ENCODE measurements around the gene SLC38A4. TPM values are rescaled to one million over a fixed set of nuclear protein-coding genes. Genes with fewer than 3 reads are reported as not detected.

Gene SLC38A4
- total and polyA plus RNA-seq, 2 donors (not counting 1 experiment from before 2014, with no cell fraction given), result not detected

DNA sequence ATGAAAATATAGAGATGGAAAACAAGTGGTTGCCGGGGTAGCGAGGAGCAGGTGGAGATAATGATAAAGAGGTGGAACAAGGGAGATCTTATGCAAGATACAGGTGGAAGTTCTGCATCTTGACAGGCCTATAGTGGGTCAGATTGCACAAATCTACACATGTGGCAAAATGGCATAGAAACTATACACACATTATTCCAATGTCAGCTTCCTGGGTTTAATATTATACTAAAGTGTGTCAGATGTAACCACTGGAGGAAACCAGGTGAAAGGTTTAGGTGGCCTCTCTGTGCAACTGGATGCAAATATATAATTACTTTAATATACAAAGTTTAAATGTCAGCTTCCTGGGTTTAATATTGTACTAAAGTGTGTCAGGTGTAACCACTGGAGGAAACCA lies 1.1 kb downstream of the SLC38A4 start:
- no peak overlapping the region for H3K4me2 ChIP-seq (replicated peaks; ENCODE audit: low read depth, low read length, poor library complexity, severe bottlenecking)
- ATAC-seq (ENCODE audit: low read depth) (no peak), DNase-seq (no peak)
- POLR2A ChIA-PET, result no interaction called here
- CTCF ChIA-PET, result no interaction called here
- intact Hi-C loops (cut with micrococcal nuclease), result no loop called here
- H3K27me3 ChIP-seq (replicated peaks in 1 of 4; ENCODE audit: control extremely low read depth in 1 of 4, control insufficient read depth in 3 of 4, insufficient read depth in 4 of 4, low read length in 3 of 4), result peaks cover 0 to 16% (median 13%) of the 10 kb centered on the region in 4 experiments
- H3K4me3 Mint-ChIP-seq, result no peak overlapping the region
- no CpG with 5 or more reads among the region's 2 CpGs for whole genome bisulfite sequencing (ENCODE audit: insufficient coverage)
- no peaks in the 10 kb centered on the region for H3K79me2 ChIP-seq (ENCODE audit: control insufficient read depth, insufficient read depth, low read length)
- H3K4me1 ChIP-seq (ENCODE audit: control insufficient read depth in 2 of 2, insufficient read depth in 2 of 2, low read length in 2 of 2), result no peaks in the 10 kb centered on the region
- H3K36me3 ChIP-seq (replicated peaks in 1 of 2; ENCODE audit: control extremely low read depth in 1 of 2, control insufficient read depth in 1 of 2, extremely low read depth in 1 of 2, insufficient read depth in 2 of 2, low read length in 1 of 2), result no peaks in the 10 kb centered on the region
- no peaks in the 10 kb centered on the region for H3K4me1 Mint-ChIP-seq
- H2AFZ ChIP-seq (ENCODE audit: insufficient read depth, low read depth, low read length, poor library complexity, severe bottlenecking), result no peak overlapping the region
- peaks cover 61% of the 10 kb centered on the region for H3K27me3 Mint-ChIP-seq
- no peak for TF ChIP-seq EZH2 (IDR thresholded peaks at IDR 0.05; ENCODE audit: borderline replicate concordance, insufficient read depth, low read depth, low read length, poor library complexity, severe bottlenecking)
- TF ChIP-seq, protein P1, sequence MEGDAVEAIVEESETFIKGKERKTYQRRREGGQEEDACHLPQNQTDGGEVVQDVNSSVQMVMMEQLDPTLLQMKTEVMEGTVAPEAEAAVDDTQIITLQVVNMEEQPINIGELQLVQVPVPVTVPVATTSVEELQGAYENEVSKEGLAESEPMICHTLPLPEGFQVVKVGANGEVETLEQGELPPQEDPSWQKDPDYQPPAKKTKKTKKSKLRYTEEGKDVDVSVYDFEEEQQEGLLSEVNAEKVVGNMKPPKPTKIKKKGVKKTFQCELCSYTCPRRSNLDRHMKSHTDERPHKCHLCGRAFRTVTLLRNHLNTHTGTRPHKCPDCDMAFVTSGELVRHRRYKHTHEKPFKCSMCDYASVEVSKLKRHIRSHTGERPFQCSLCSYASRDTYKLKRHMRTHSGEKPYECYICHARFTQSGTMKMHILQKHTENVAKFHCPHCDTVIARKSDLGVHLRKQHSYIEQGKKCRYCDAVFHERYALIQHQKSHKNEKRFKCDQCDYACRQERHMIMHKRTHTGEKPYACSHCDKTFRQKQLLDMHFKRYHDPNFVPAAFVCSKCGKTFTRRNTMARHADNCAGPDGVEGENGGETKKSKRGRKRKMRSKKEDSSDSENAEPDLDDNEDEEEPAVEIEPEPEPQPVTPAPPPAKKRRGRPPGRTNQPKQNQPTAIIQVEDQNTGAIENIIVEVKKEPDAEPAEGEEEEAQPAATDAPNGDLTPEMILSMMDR (IDR thresholded peaks at IDR 0.05), result no peak
- H3K4me3 ChIP-seq (ENCODE audit: control extremely low read depth in 1 of 5, extremely low read depth in 1 of 5, insufficient read depth in 1 of 5, low read depth in 2 of 5, low read length in 4 of 5), result no peak overlapping the region
- H3K9ac ChIP-seq (ENCODE audit: low read length), result no peak overlapping the region
- H4K20me1 ChIP-seq (ENCODE audit: control insufficient read depth, insufficient read depth, low read length, poor library complexity, severe bottlenecking), result no peaks in the 10 kb centered on the region
- no peaks in the 10 kb centered on the region for H3K9me3 Mint-ChIP-seq (ENCODE audit: insufficient read depth)
- no peak overlapping the region for H3K27ac ChIP-seq (ENCODE audit: low read length in 2 of 2)
- peaks cover 0 to 4% (median 4%) of the 10 kb centered on the region in 3 donors for H3K9me3 ChIP-seq (ENCODE audit: control extremely low read depth in 1 of 3, control insufficient read depth in 2 of 3, insufficient read depth in 1 of 3, low read length in 2 of 3)
- H3K27ac Mint-ChIP-seq, result no peak overlapping the region

DNA sequence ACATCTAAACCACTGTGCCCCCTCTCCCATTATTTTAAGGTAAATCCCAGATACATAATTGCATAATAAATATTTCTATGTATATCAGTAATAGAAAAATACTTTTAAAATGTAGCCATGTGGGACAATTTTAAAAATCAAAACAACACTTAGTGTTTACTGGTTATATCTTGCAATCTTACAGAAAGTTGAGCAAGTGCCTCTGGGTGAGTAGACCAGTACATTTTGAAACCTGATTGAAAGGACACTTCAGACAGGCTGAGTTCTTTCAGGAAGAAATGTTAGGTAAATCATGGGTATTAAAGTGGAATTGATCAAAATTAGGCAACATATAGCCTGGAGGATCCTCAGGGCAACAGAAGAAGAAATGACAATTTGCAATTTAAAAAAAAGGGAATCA lies 7.2 kb downstream of the SLC38A4 start:
- no peaks in the 10 kb centered on the region for H3K4me1 ChIP-seq (ENCODE audit: control insufficient read depth in 2 of 2, insufficient read depth in 2 of 2, low read length in 2 of 2)
- no peak overlapping the region for H3K4me3 ChIP-seq (ENCODE audit: control extremely low read depth in 1 of 5, extremely low read depth in 1 of 5, insufficient read depth in 1 of 5, low read depth in 2 of 5, low read length in 4 of 5)
- H3K4me2 ChIP-seq (replicated peaks; ENCODE audit: low read depth, low read length, poor library complexity, severe bottlenecking), result no peak overlapping the region
- no peak overlapping the region for H3K9ac ChIP-seq (ENCODE audit: low read length)
- Mint-ChIP-seq H3K4me1 (no peaks in the 10 kb centered on the region), H3K4me3 (no peak overlapping the region), H3K9me3 (ENCODE audit: insufficient read depth) (no peaks in the 10 kb centered on the region), H3K27me3 (peaks cover 21% of the 10 kb centered on the region), H3K27ac (no peak overlapping the region)
- no peaks in the 10 kb centered on the region for H3K36me3 ChIP-seq (replicated peaks in 1 of 2; ENCODE audit: control extremely low read depth in 1 of 2, control insufficient read depth in 1 of 2, extremely low read depth in 1 of 2, insufficient read depth in 2 of 2, low read length in 1 of 2)
- TF ChIP-seq EZH2 (IDR thresholded peaks at IDR 0.05; ENCODE audit: borderline replicate concordance, insufficient read depth, low read depth, low read length, poor library complexity, severe bottlenecking), result no peak
- TF ChIP-seq, protein P1 (IDR thresholded peaks at IDR 0.05), result no peak
- no peaks in the 10 kb centered on the region for H3K79me2 ChIP-seq (ENCODE audit: control insufficient read depth, insufficient read depth, low read length)
- H3K27ac ChIP-seq (ENCODE audit: low read length in 2 of 2), result no peak overlapping the region
- peaks cover 0 to 3% (median 0%) of the 10 kb centered on the region in 3 donors for H3K9me3 ChIP-seq (ENCODE audit: control extremely low read depth in 1 of 3, control insufficient read depth in 2 of 3, insufficient read depth in 1 of 3, low read length in 2 of 3)
- ATAC-seq (ENCODE audit: low read depth) (no peak), DNase-seq (no peak)
- no peak overlapping the region for H2AFZ ChIP-seq (ENCODE audit: insufficient read depth, low read depth, low read length, poor library complexity, severe bottlenecking)
- peaks cover 0 to 9% (median 4%) of the 10 kb centered on the region in 4 experiments for H3K27me3 ChIP-seq (replicated peaks in 1 of 4; ENCODE audit: control extremely low read depth in 1 of 4, control insufficient read depth in 3 of 4, insufficient read depth in 4 of 4, low read length in 3 of 4)
- H4K20me1 ChIP-seq (ENCODE audit: control insufficient read depth, insufficient read depth, low read length, poor library complexity, severe bottlenecking), result no peaks in the 10 kb centered on the region
- intact Hi-C loops (cut with micrococcal nuclease), result no loop called here
- CTCF ChIA-PET, result no interaction called here
- POLR2A ChIA-PET, result no interaction called here

Measured in B cell (primary cell).